ENCODE measurements around the gene SEMA6A. TPM values are rescaled to one million over a fixed set of nuclear protein-coding genes. Genes with fewer than 3 reads are reported as not detected.

The SEMA6A gene
- total and polyA plus RNA-seq, 8 donors, result 8.9 to 24.5 (median 14.1) TPM

DNA sequence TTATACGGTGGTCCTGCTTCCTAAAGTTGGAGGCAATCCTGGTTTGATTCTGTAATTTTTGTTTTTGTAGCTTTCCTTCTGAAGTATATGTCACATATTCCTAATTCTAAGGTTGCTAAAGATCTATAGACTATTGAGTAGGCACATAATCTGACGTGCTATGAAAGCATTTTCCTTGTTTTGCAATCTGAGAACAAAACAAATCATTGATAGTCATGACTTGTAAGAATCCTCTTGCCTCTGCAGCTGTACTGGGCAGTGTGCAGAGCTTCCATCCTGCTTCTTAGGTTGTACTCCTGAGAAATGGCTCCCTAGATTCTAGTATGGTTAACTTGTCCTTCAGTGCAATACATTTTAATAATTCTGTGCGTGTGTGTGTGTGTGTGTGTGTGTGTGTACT lies 35.4 kb downstream of the SEMA6A start:
- WGBS, 2 donors, result 83 to 87% methylated on average over 3 of the region's 3 CpGs

DNA sequence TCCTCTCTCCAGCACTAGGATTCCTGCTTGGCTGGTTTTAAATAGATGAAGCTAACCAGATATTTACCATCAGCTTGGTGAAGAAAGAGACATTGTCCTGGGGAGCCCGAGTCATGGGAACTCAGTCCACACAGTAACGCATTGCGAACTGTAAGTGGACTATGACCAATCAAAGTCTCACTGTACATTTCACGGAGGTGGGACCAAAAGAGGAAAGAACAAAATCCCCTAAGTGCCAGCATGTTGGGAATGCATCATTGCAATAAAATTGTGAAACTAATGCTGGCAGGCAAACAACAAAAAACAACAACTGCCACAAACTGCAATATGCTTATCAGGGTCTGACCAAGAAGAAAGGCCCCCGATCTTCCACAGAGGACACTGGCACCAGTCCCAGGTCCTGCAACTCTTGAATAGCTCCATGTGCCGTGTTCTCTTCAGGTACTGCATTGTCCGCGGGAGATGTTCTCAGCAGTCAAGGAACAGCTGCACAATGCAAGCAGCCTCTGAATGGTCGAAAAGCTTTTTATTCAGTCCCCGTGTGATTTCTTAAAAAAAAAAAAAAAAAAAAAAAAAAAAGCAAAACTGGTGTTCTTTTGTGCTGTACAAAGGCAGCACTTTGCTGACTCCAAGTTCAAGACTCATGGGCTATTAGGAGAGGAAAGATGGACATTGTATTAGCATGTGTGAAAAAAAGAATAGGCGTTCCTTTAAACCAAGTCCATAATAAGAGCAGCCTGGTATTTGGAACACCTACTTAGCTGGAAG lies 38.1 kb downstream of the SEMA6A start:
- 62 to 64% methylated on average over 11 of the region's 11 CpGs for WGBS, 2 donors
- intact Hi-C loops (cut with DNase I), result no loop called here

More for the DNA sequence above, 35.4 kb downstream of the SEMA6A start:
- TF ChIP-seq, protein P1, sequence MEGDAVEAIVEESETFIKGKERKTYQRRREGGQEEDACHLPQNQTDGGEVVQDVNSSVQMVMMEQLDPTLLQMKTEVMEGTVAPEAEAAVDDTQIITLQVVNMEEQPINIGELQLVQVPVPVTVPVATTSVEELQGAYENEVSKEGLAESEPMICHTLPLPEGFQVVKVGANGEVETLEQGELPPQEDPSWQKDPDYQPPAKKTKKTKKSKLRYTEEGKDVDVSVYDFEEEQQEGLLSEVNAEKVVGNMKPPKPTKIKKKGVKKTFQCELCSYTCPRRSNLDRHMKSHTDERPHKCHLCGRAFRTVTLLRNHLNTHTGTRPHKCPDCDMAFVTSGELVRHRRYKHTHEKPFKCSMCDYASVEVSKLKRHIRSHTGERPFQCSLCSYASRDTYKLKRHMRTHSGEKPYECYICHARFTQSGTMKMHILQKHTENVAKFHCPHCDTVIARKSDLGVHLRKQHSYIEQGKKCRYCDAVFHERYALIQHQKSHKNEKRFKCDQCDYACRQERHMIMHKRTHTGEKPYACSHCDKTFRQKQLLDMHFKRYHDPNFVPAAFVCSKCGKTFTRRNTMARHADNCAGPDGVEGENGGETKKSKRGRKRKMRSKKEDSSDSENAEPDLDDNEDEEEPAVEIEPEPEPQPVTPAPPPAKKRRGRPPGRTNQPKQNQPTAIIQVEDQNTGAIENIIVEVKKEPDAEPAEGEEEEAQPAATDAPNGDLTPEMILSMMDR (IDR thresholded peaks at IDR 0.05), result no peak
- Histone ChIP-seq H3K4me1 (peaks cover 0 to 13% (median 10%) of the 10 kb centered on the region in 3 donors), H3K27me3 (no peaks in the 10 kb centered on the region), H3K9me3 (no peaks in the 10 kb centered on the region), H3K36me3 (no peaks in the 10 kb centered on the region), H3K27ac (no peak overlapping the region), H3K4me3 (no peak overlapping the region)
- FAIRE-seq (no peak), ATAC-seq (no peak), DNase-seq (no peak)
- intact Hi-C loops (cut with DNase I), result no loop called here

DNA sequence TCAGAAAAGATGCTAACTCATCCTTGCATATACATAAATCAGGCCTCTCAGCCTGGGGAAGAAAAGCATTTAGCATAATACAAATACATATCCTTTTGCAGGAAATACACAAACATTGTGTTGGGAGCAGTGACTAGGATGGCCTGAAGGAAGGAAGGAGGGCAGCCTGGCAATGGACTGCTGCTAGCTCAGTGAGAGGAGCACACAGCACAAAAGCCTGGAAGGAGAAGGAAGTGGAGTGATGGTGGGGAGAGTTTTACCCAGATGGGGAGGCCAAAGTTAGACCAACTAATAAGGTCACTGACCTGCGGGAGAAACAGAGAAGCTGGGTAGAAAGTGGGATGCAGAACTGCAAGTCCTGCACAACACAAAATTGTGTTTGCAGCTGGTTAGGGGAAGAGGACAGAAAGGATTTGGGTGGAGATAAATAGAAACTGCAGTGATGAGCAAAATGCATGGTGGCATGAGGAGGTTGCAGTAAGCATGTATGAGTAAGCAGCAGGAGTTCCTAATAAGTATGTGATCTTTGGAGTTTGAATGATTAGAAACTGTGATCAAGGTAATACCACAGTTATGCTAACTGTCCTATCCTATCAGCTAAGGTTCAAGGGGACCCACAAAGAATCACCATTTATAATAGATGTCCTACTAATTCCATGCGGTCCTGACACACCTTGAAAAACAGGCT lies 39.5 kb downstream of the SEMA6A start:
- FAIRE-seq (no peak), ATAC-seq (no peak), DNase-seq (no peak)
- no peaks in the 10 kb centered on the region for H3K9me3 ChIP-seq
- TF ChIP-seq, protein P1 (IDR thresholded peaks at IDR 0.05), result no peak
- no peaks in the 10 kb centered on the region for H3K36me3 ChIP-seq
- peaks cover 0 to 7% (median 4%) of the 10 kb centered on the region in 3 donors for H3K4me1 ChIP-seq
- H3K4me3 ChIP-seq, result no peak overlapping the region
- intact Hi-C loops (cut with DNase I), result no loop called here
- peak overlapping the region in 1 of 4 donors; percentile 39 for H3K27ac ChIP-seq
- no peaks in the 10 kb centered on the region for H3K27me3 ChIP-seq
- 82 to 87% methylated on average over 2 of the region's 2 CpGs for WGBS, 2 donors

More for the DNA sequence above, 38.1 kb downstream of the SEMA6A start:
- H3K27me3 ChIP-seq, result no peaks in the 10 kb centered on the region
- DNase-seq (no peak), FAIRE-seq (no peak), ATAC-seq (peak; percentile 23 to 53 (median 46))
- peaks cover 0 to 9% (median 4%) of the 10 kb centered on the region in 3 donors for H3K4me1 ChIP-seq
- peak overlapping the region in 2 of 4 donors; percentile 36 to 42 for H3K27ac ChIP-seq
- TF ChIP-seq, protein P1 (IDR thresholded peaks at IDR 0.05), result no peak
- no peaks in the 10 kb centered on the region for H3K36me3 ChIP-seq
- no peak overlapping the region for H3K4me3 ChIP-seq
- no peaks in the 10 kb centered on the region for H3K9me3 ChIP-seq

DNA sequence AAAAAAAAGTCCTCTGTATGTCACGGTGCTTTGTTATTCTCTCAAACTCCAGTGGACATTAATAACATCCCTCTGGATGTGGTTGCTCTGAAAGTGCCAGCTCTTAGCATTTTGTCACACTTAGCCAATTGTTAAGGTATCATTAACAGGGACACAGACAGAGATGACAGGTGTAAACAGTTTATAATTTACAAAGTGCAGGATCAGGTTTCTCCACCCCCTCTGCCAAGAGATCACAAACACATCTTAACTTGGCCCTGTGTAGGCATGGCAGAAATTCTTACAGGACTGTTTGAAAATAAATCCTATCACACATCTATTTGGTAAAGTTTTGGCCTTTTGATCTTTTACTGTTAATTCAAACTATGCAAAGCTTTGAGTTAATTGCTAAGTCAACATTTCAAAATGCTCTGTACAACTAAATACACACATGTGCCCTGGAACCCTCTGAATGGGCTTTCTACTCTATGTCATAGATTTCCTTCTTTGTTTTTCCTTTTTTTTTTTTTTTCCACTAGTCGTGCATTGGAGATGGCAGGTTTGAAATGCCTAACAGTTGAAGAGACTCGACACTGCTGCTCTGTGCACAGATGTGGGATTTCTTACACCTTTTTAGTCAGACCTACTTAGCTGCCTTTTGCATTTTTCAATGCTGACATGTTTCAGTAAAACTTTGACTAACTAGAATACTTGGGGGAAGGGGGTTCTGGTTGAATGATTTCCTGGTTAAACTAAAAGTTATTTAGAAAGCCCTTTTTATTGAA lies 41.7 kb downstream of the SEMA6A start:
- FAIRE-seq (no peak), ATAC-seq (peak; percentile 65 to 83 (median 75)), DNase-seq (peak in 1 of 6 donors; percentile 17)
- H3K27me3 ChIP-seq, result no peaks in the 10 kb centered on the region
- H3K4me3 ChIP-seq, result no peak overlapping the region
- WGBS, 2 donors, result 10 to 14% methylated on average over 3 of the region's 3 CpGs
- intact Hi-C loops (cut with DNase I), result no loop called here
- H3K27ac ChIP-seq, result peak overlapping the region in 2 of 4 donors; percentile 54 to 60
- H3K9me3 ChIP-seq, result no peaks in the 10 kb centered on the region
- H3K36me3 ChIP-seq, result no peaks in the 10 kb centered on the region
- H3K4me1 ChIP-seq, result peaks cover 4 to 10% (median 7%) of the 10 kb centered on the region in 3 donors
- TF ChIP-seq, protein P1 (IDR thresholded peaks at IDR 0.05), result no peak
